Thyroid gland (tissue), 4 donors: ENCODE results near the gene SH3TC1. TPM values are rescaled to one million over a fixed set of nuclear protein-coding genes. Genes with fewer than 3 reads are reported as not detected.

Experiments
- DNase-seq, 2 donors: peaks; one replicate each; pipeline ENCODE4 v3.0.0-alpha.2; 2019
- H3K27ac ChIP-seq, 3 donors: fragments of 200-600 bp; sonication (generic); 1 replicate in 2 of 3; 2 replicates in 1 of 3; pipeline ENCODE4 v1.5.1; 2016 to 2019; ENCODE audit warnings: mild to moderate bottlenecking in 1 of 3, moderate library complexity in 1 of 3
- H3K27me3 ChIP-seq: fragments of 200-600 bp; sonication (generic); one replicate; pipeline ENCODE4 v1.5.1; 2019
- H3K36me3 ChIP-seq, 2 donors: fragments of 200-600 bp; sonication (generic); one replicate each; pipeline ENCODE4 v1.5.1; 2016 to 2019
- H3K4me1 ChIP-seq, 2 donors: fragments of 200-600 bp; sonication (generic); one replicate each; pipeline ENCODE4 v1.5.1; 2017 to 2019
- H3K4me3 ChIP-seq, 3 donors: fragments of 200-600 bp; sonication (generic); replicated peaks in 1 of 3; 1 replicate in 2 of 3; 2 replicates in 1 of 3; pipeline ENCODE4 v1.5.1; 2016; ENCODE audit warnings: mild to moderate bottlenecking in 1 of 3
- H3K9me3 ChIP-seq: fragments of 200-600 bp; sonication (generic); one replicate; pipeline ENCODE4 v1.5.1; 2017
- CTCF ChIP-seq, 6 experiments: fragments of 200-600 bp in 3 of 6; fragments of 450-650 bp in 3 of 6; sonication (generic) in 3 of 6; IDR thresholded peaks; one replicate each; pipeline ENCODE4 v1.5.1; 2016 to 2019; ENCODE audit warnings: antibody characterized with exemption in 6 of 6, mild to moderate bottlenecking in 2 of 6, inconsistent platforms in 1 of 6, moderate library complexity in 1 of 6
- POLR2A ChIP-seq, 2 donors: fragments of 450-650 bp; IDR thresholded peaks; one replicate each; pipeline ENCODE4 v1.6.1; 2017; ENCODE audit warnings: antibody characterized with exemption in 2 of 2, mild to moderate bottlenecking in 2 of 2, moderate library complexity in 1 of 2
- WGBS, 2 donors: methylation state at CpG; one replicate each; pipeline ENCODE4 v1.1.5; 2017; 5-methylcytosine and 5-hydroxymethylcytosine counted together
- intact Hi-C: fragments of 100-400 bp; cut with DNase I; formaldehyde crosslinking; loops from one replicate; pipeline ENCODE4 v1.15.1; 2023
- total RNA-seq, 4 donors: library from RNA; depleted of rRNA; stranded (reverse); fragments of >200 nt; gene quantifications; one replicate each; pipeline ENCODE4 v1.2.3, GENCODE V29; 2016

Gene SH3TC1
- total RNA-seq, 4 donors from 2014 or later = 13.5 to 29.5 (median 16.4) TPM

- Histone ChIP-seq H3K4me1 (no peaks in the 10 kb centered on the region), H3K27me3 (no peaks in the 10 kb centered on the region), H3K4me3 (no peak overlapping the region), H3K9me3 (no peaks in the 10 kb centered on the region), H3K27ac (peak overlapping the region in 1 of 3 donors; percentile 21), H3K36me3 (peaks cover 17 to 22% of the 10 kb centered on the region in 2 donors)
- intact Hi-C loops = no loop called here
- DNase-seq = no peak
- TF ChIP-seq POLR2A (IDR thresholded peaks at IDR 0.05) (no peak), CTCF (IDR thresholded peaks at IDR 0.05) (no peak)
Measured at GRCh38 chr4:8221985-8222384, 22.9 kb downstream of the SH3TC1 start.

- TF ChIP-seq POLR2A (IDR thresholded peaks at IDR 0.05) = no peak
- no peak for TF ChIP-seq CTCF (IDR thresholded peaks at IDR 0.05)
- no peak for DNase-seq
- Histone ChIP-seq H3K36me3 (peaks cover 17 to 22% of the 10 kb centered on the region in 2 donors), H3K27ac (no peak overlapping the region), H3K27me3 (no peaks in the 10 kb centered on the region), H3K4me3 (no peak overlapping the region), H3K9me3 (no peaks in the 10 kb centered on the region), H3K4me1 (peaks cover 2 to 4% of the 10 kb centered on the region in 2 donors)
- 96 to 97% methylated on average over 8 to 14 of the region's 15 CpGs for WGBS, 2 donors
- intact Hi-C loops = no loop called here
Measured at GRCh38 chr4:8222609-8223388, 23.7 kb downstream of the SH3TC1 start.

- WGBS, 2 donors = 89 to 92% methylated on average over 12 of the region's 12 CpGs
- Histone ChIP-seq H3K27ac (no peak overlapping the region), H3K9me3 (no peaks in the 10 kb centered on the region), H3K4me1 (peaks cover 9 to 17% of the 10 kb centered on the region in 2 donors), H3K36me3 (peaks cover 17 to 20% of the 10 kb centered on the region in 2 donors), H3K27me3 (no peaks in the 10 kb centered on the region), H3K4me3 (no peak overlapping the region)
- no peak for DNase-seq
- no peak for TF ChIP-seq POLR2A (IDR thresholded peaks at IDR 0.05)
- no peak for TF ChIP-seq CTCF (IDR thresholded peaks at IDR 0.05)
- intact Hi-C loops = no loop called here
Measured at GRCh38 chr4:8224267-8224974, 25.3 kb downstream of the SH3TC1 start.

GRCh38 chr4:8224975-8225625 is 26.0 kb downstream of the SH3TC1 start:
- DNase-seq = no peak

More at GRCh38 chr4:8224975-8225625, 26.0 kb downstream of the SH3TC1 start:
- 64 to 81% methylated on average over 7 of the region's 12 CpGs for WGBS, 2 donors
- H3K4me1 ChIP-seq = peaks cover 9 to 17% of the 10 kb centered on the region in 2 donors
- peaks cover 11 to 13% of the 10 kb centered on the region in 2 donors for H3K36me3 ChIP-seq
- H3K27ac ChIP-seq = no peak overlapping the region
- H3K4me3 ChIP-seq = no peak overlapping the region
- H3K27me3 ChIP-seq = no peaks in the 10 kb centered on the region
- intact Hi-C loops = no loop called here
- no peaks in the 10 kb centered on the region for H3K9me3 ChIP-seq
- TF ChIP-seq CTCF (IDR thresholded peaks at IDR 0.05) (no peak), POLR2A (IDR thresholded peaks at IDR 0.05) (no peak)
